NCI-H1092 (cell line): ENCODE results near the gene DNAH11.
"Not testable (repeated sequence)": the region's sequence is repeated elsewhere in the genome, so short reads cannot be mapped to it uniquely, and the experiment has no call there.

Experiments used
- DNase-seq: peaks from one replicate; lab custom pipeline; 2025; lab: John Stamatoyannopoulos, UW

DNAH11 gene

DNA sequence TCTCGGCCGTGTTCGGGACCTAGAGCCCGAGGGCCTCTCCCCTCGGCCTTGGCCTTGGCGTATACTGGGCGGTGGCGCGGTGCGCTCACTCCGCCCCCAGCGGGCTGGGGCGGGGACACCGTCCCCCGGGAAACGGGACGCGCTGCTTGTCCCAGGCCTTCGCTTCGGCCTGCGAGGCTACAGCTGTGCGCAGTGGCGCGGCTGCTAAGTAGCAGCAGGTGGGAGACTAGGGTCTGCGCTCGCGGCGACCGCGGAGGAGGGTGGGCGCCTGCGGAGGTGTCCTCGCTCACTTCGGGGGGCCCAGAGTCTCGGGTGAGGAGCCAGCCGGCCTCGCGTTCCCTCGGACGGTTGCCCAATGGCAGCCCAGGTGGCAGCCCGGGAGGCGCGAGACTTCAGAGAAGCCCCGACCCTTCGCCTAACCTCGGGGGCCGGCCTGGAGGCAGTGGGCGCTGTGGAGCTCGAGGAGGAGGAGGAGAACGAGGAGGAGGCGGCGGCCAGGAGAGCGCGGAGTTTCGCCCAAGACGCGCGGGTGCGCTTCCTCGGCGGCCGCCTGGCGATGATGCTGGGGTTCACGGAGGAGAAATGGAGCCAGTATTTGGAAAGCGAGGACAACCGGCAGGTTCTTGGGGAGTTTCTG lies at the start of gene DNAH11:
TSS of gene DNAH11 (plus strand) at position 149 of the 637 bp plus-strand sequence. CDS start at position 356, 207 bp downstream.
- no peak for DNase-seq

DNA sequence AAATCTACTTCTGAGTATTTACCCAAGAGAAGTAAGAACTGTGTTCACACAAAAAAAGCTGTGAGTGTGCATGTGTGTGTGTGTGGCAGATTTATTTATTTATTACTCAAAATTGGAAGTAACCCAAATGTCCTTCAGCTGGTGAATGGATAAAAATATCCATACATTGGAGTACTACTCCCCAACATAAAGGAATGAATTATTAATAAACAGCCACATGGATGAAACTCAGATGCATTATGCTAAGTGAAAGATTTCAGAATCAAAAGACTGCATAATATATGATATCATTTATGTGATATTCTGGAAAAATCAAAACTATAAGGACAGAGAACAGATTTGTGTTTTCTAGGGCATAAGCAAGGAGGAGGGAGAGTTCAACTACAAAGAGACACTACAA lies 47.1 kb upstream of the DNAH11 start:
- no peak for DNase-seq

GRCh38 chr7:21497072-21497471 lies 45.8 kb upstream of the DNAH11 start:
- DNase-seq: no peak

DNA sequence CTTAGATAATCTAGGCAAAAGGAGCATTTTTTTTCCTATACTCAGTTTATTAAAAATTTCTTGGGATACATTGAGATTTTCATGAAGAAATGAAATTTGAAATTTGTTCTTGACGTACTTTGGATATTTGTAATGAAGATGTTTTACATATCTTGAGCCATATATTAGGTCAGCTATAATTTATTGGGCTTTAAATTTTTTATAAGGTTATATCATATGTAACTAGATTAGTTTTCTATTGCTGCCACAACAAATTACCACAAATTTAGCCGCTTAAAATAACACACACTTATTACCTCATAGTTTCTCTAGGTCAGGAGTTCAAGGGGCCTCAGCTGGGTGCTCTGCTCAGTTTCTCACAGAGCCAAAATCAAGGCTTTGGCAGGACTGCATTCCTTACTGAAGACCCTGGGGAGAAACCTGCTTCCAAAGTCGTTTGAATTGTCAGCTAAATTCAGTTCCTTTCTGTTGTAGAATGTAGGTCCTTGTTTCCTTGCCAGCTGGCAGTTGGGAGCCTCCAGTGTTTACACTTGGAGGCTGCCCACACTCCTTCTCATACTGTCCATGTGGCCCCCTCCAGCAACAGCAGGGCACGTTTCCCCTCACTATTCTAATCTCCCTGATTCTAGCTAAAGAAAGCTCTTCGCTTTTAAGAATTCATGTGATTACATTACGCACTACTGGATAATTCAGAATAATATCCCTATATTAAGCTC lies 42.6 kb upstream of the DNAH11 start:
- no peak for DNase-seq

- no peak for DNase-seq
These were observed 38.8 kb upstream of the DNAH11 start for GRCh38 chr7:21504021-21504420.

DNA sequence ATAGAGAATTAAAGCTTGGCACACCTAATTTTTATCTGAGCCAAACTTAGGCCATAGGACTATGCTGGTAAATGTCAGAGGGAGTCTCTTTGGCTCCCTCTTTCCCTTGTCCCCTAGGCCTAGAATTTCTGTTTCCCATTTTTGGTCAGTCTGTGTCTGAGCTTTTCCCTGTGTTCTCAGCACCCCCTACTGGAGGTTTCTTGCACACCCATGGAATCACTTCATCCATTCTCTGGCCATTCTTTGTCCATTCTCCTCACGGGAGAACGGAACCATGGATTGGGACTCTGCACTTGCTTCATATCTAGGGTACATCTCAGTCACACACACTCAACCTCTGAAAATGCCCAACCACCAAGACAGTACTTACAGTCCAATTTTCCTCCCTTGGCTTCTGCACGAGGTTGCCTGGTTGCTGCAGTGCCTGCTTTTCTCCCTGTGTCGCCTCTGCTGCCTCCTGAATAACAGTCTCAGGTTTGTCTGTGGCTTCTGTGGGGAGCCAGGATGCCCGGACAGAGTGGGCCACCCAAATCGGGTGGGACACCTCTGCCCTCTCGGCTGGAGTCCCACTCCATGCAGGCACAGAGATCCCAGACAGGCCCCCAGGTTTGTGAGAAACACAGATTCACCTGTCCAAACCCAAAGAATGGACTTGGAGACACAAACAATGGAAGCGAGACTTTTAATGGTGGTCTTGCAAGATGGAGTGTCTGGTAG lies 35.1 kb upstream of the DNAH11 start:
- no peak for DNase-seq

GRCh38 chr7:21508538-21508937 lies 34.3 kb upstream of the DNAH11 start:
- no peak for DNase-seq

DNA sequence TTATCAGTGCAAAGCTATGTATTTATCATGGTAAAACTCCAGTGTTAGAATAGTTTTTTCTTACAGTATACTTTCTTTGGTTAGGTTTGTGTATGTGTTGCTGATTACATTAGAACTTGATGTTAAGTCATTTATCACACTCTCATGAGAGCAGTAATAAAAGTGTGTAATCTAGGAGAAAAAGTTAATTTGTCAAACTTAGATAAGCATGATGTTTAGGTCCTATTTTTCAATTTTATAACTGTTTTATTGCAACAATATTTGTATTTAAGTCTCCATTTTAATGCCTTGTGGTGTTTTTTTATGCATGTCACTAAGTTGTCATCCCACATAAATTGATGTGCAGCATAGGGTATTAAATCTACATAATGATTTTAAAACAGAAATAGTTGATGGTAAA lies 28.8 kb upstream of the DNAH11 start:
- DNase-seq: no peak

DNA sequence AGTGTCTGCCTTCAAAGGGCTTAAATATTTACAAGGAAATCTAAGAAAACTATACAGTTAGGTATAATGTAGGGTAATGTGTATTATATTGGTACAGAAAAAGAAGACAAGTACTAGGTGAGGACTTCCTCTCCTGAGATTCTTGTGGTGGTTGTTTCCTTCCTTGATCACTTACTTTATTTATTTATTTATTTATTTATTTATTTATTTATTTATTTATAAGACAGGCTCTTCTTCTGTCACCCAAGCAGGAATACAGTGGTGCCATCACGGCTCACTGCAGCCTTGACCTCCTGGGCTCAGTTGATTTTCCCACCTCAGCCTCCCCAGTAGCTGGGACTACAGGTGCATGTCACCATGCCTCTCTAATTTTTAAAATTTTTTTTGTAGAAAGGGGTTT lies 18.2 kb upstream of the DNAH11 start:
- DNase-seq: no peak

DNA sequence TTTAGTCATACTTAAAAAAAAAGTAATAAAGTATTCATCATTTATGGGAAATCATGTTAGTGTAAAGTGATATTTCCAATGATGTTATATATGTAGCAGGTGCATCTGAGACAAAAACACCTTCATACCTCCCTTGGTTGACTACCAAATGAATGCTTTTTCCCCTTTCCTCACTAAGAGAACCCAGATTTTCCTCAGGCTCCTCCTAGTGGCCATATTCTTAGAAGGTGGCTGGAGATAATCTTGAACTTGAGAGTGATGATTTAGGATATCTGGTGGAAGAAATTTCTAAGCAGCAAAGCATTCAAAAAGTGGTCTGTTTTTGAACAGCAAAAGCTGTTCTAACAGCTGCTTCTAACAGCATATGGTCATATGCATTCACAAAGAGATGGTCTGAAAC lies 16.8 kb upstream of the DNAH11 start:
- no peak for DNase-seq

DNA sequence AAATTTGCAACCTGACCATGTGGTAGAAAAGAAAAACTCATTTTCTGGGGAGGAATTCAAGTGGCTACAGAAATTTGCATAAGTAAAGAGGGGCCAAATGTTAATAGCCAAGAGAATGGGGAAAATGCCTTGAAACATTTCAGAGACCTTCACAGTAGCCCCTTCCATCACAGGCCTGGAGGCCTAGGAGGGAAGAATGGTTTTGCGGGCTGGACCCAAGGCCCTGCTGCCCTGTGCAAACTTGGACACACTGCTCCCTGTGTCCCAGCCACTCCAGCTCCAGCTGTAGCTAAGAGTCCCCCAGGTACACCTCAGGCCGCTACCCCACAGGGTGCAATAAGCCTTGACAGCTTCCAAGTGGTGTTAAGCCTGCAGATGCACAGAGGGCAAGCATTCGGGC lies 16.4 kb upstream of the DNAH11 start:
- no peak for DNase-seq

GRCh38 chr7:21532485-21532884 lies 10.4 kb upstream of the DNAH11 start:
- not testable (repeated sequence) for DNase-seq

- not testable (repeated sequence) for DNase-seq
These were observed 9.2 kb upstream of the DNAH11 start for GRCh38 chr7:21533646-21534045.

GRCh38 chr7:21536445-21537118 lies 6.3 kb upstream of the DNAH11 start:
- not testable (repeated sequence) for DNase-seq

DNA sequence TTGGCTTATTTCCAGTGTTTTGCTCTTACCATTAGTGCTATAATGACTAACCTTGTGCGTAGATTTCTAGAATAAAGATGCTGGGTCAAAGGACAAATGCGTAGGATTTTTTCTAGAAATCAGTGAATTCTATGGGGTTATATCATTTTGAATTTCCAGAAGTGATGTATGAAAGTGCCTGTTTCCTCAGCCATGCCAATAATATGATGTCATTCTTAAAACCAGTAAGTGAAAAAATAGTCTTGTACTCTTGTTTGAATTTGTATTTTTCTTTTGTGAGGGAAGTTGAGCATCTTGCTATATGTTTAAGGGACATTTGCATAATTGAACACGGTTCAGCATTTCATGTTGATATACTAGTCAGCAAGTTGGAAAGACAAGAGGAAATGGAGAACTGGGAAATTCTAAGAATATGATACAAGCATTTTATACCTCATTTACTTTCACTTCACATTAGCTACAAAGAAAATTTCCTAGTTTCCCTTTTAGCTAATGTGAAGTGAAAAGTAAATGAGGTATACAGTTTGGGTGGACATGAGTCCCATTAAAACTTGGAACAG lies 3.8 kb upstream of the DNAH11 start:
- no peak for DNase-seq

- peak; percentile 35 for DNase-seq
These were observed 876 bp downstream of the DNAH11 start for GRCh38 chr7:21543528-21544302.

DNA sequence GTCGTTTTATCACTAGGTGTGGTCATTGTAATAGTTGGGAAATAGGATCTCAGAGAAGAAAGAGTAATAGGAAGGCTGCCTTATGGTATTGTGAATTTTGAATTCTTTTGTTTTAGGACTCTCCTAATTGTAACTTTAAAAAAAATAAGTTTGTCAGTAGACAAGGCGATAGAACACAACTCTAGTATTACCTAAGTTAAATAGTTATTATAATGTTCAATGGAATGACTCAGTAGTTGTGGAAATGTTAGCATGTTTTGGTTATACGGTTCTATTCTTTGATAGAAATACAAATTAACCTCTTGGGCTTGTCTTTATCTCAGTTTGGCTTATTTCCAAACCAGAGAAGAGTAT lies 1.4 kb downstream of the DNAH11 start:
- DNase-seq: no peak

DNA sequence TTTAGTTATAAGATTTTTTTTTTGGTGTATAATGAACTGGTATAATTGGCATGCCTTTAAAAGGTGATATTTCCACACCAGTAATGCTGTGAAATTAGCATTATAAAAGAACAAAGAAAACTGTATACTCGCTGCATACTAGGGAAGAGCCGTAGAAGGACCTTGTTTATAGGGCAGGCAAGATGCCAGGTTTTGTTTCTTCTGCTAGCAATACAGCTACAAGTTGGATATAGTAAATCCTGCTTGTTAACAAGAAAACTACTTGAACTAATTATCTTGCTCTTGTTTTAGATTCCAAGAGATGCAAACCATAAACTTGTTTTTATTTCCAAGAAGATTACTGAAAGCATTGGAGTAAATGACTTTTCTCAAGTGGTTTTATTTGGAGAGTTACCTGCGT lies 1.9 kb downstream of the DNAH11 start:
- no peak for DNase-seq

- DNase-seq: no peak
These were observed 4.7 kb downstream of the DNAH11 start for GRCh38 chr7:21547501-21547900.

DNA sequence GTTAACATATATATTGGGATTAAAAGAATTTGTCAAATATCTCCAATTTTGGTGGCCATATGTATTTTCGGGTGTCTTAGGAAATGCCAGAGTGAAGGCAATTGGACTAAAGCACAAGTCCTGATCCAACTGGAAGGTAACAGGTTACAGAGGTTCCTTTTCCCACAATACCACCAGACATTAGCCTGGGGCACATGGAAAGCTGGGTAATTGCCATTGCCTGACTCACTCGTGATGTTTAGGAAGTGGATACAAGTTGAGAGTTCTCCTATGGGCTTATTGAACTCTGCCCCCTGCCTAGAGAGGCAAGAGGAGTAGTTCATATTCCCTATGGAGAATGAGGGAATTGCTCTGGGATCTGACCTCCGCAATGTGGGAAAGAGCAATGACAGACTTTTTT lies 5.7 kb downstream of the DNAH11 start:
- no peak for DNase-seq

DNA sequence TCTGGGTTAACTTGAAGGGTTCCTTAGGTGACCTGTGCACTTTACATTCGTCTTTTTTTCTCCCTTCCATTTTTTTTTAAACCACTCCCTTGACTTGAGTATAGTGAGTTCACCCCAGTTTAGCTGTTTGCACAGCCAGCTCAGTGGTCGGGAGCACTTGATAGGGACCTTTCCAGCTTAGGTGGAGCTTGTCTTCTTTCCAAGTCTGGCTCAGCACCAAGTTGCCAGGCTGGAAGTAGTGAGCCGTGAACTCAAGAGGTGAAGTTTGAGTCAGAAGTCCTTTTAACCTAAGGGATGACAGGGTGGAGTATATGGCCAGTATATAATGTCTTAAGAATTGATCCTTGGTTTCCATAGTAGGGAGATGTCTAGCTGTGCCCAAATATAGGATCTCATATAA lies 7.2 kb downstream of the DNAH11 start:
- DNase-seq: no peak
